B cell (primary cell): ENCODE data around the gene CSMD2. TPM values are rescaled to one million over a fixed set of nuclear protein-coding genes. Genes with fewer than 3 reads are reported as not detected.

Source experiments
- ATAC-seq: fragments of 200-7000 bp; cut with Tn5 transposase; one replicate; pipeline ENCODE4 v1.10.0; 2021; ENCODE audit warnings: low read depth, mild to moderate bottlenecking, moderate number of reproducible peaks, moderate library complexity
- CTCF ChIA-PET: fragments of 350-600 bp; sonication (Branson Sonifier 250); formaldehyde crosslinking; loops from one replicate; lab custom pipeline; 2021; ENCODE audit warnings: antibody characterized with exemption, inconsistent platforms; lab: Charles Lee
- POLR2A ChIA-PET: fragments of 350-600 bp; sonication (Branson Sonifier 250); formaldehyde crosslinking; loops from one replicate; lab custom pipeline; 2021; ENCODE audit warnings: antibody characterized with exemption; lab: Charles Lee
- DNase-seq: peaks from one replicate; pipeline ENCODE4 v3.0.0; 2013
- H2AFZ ChIP-seq: 2 replicates; pipeline ENCODE4 v1.6.1; 2012; ENCODE audit warnings: mild to moderate bottlenecking, low read depth, low read length; ENCODE audit not compliant: insufficient read depth, poor library complexity, severe bottlenecking
- H3K27ac ChIP-seq, 2 donors: 1 replicate in 1 of 2; 2 replicates in 1 of 2; pipeline ENCODE4 v1.5.1; 2012 to 2013; ENCODE audit warnings: low read length in 2 of 2, mild to moderate bottlenecking in 2 of 2, moderate library complexity in 1 of 2
- H3K27me3 ChIP-seq, 4 experiments: fragments of 200-600 bp in 1 of 4; sonication (generic) in 1 of 4; replicated peaks in 1 of 4; 1 replicate in 2 of 4; 2 replicates in 2 of 4; pipeline versions ENCODE4 v1.6.1 to v1.7.0; 2013 to 2016; ENCODE audit warnings: low read length in 3 of 4, mild to moderate bottlenecking in 2 of 4, mixed read lengths in 1 of 4, moderate library complexity in 1 of 4; ENCODE audit not compliant: insufficient read depth in 4 of 4, control insufficient read depth in 3 of 4; ENCODE audit errors: control extremely low read depth in 1 of 4
- H3K36me3 ChIP-seq, 2 experiments: replicated peaks in 1 of 2; 1 replicate in 1 of 2; 2 replicates in 1 of 2; pipeline versions ENCODE4 v1.6.1 to v1.7.1; 2013; ENCODE audit warnings: low read length in 1 of 2; ENCODE audit not compliant: insufficient read depth in 2 of 2, control insufficient read depth in 1 of 2; ENCODE audit errors: control extremely low read depth in 1 of 2, extremely low read depth in 1 of 2
- H3K4me1 ChIP-seq, 2 donors: fragments of 200-600 bp in 1 of 2; sonication (generic) in 1 of 2; 1 replicate in 1 of 2; 2 replicates in 1 of 2; pipeline versions ENCODE4 v1.5.1 to v1.6.1; 2013 to 2017; ENCODE audit warnings: low read length in 2 of 2; ENCODE audit not compliant: control insufficient read depth in 2 of 2, insufficient read depth in 2 of 2
- H3K4me2 ChIP-seq: replicated peaks from 2 replicates; pipeline ENCODE3; 2012; ENCODE audit warnings: mild to moderate bottlenecking, low read depth, low read length; ENCODE audit not compliant: poor library complexity, severe bottlenecking
- H3K4me3 ChIP-seq, 5 experiments: fragments of 200-600 bp in 1 of 5; sonication (generic) in 1 of 5; 1 replicate in 3 of 5; 2 replicates in 2 of 5; pipeline versions ENCODE4 v1.5.1 to v1.7.0; 2011 to 2016; ENCODE audit warnings: low read length in 4 of 5, mild to moderate bottlenecking in 4 of 5, low read depth in 2 of 5, control low read depth in 1 of 5, moderate library complexity in 1 of 5; ENCODE audit not compliant: insufficient read depth in 1 of 5; ENCODE audit errors: control extremely low read depth in 1 of 5, extremely low read depth in 1 of 5
- H3K79me2 ChIP-seq: fragments of 200-600 bp; sonication (generic); one replicate; pipeline ENCODE4 v1.6.0; 2016; ENCODE audit warnings: low read length; ENCODE audit not compliant: control insufficient read depth, insufficient read depth
- H3K9ac ChIP-seq: fragments of 200-600 bp; sonication (generic); 2 replicates; pipeline ENCODE4 v1.6.1; 2017; ENCODE audit warnings: mild to moderate bottlenecking, low read length, moderate library complexity
- H3K9me3 ChIP-seq, 3 donors: one replicate each; pipeline versions ENCODE4 v1.6.1 to v1.7.1; 2013; ENCODE audit warnings: low read length in 2 of 3; ENCODE audit not compliant: control insufficient read depth in 2 of 3, insufficient read depth in 1 of 3; ENCODE audit errors: control extremely low read depth in 1 of 3
- H4K20me1 ChIP-seq: 2 replicates; pipeline ENCODE4 v1.6.0; 2012; ENCODE audit warnings: mild to moderate bottlenecking, low read length; ENCODE audit not compliant: insufficient read depth, control insufficient read depth, poor library complexity, severe bottlenecking
- H3K27ac Mint-ChIP-seq: one replicate; pipeline ENCODE4 v1.8.0; 2021; ENCODE audit warnings: mixed read lengths
- H3K27me3 Mint-ChIP-seq: one replicate; pipeline ENCODE4 v1.8.0; 2021; ENCODE audit warnings: mixed read lengths
- H3K4me1 Mint-ChIP-seq: one replicate; pipeline ENCODE4 v1.8.0; 2021; ENCODE audit warnings: mixed read lengths
- H3K4me3 Mint-ChIP-seq: one replicate; pipeline ENCODE4 v1.8.0; 2021; ENCODE audit warnings: mixed read lengths
- H3K9me3 Mint-ChIP-seq: one replicate; pipeline ENCODE4 v1.8.0; 2022; ENCODE audit warnings: mixed read lengths; ENCODE audit not compliant: insufficient read depth
- CTCF ChIP-seq: fragments of 200-600 bp; IDR thresholded peaks from one replicate; pipeline ENCODE4 v1.8.0; 2022; ENCODE audit warnings: antibody characterized with exemption, mild to moderate bottlenecking
- EZH2 ChIP-seq: IDR thresholded peaks from 2 replicates; pipeline ENCODE4 v1.6.1; 2012; ENCODE audit warnings: borderline replicate concordance, low read depth, mild to moderate bottlenecking, moderate library complexity, low read length; ENCODE audit not compliant: insufficient read depth, poor library complexity, severe bottlenecking
- WGBS: methylation state at CpG from one replicate; pipeline ENCODE4 v1.1.5; 2013; ENCODE audit warnings: missing lambda C conversion rate; ENCODE audit not compliant: insufficient coverage; 5-methylcytosine and 5-hydroxymethylcytosine counted together
- intact Hi-C: fragments of 100-400 bp; cut with micrococcal nuclease; formaldehyde crosslinking; loops from one replicate; pipeline ENCODE4 v1.10.0; 2022
- polyA plus RNA-seq: library from polyadenylated mRNA; depleted of rRNA; stranded (reverse); fragments of >200 nt; gene quantifications from 2 replicates; pipeline ENCODE4 v1.2.3, GENCODE V29; 2012
- total RNA-seq, 2 donors: library from RNA; stranded (reverse); fragments of 120-200 nt in 1 of 2; gene quantifications; 1 replicate in 1 of 2; 2 replicates in 1 of 2; pipeline versions ENCODE4 v1.2.3 to v1.2.4, GENCODE V29; 2013 to 2022

Gene CSMD2
- total and polyA plus RNA-seq, 2 donors (not counting 1 experiment from before 2014, with no cell fraction given) = not detected

GRCh38 chr1:33819913-33820311, 345.1 kb downstream of the CSMD2 start:
- 100% methylated on average over 4 of the region's 7 CpGs for WGBS
- DNase-seq = no peak

More at GRCh38 chr1:33819913-33820311, 345.1 kb downstream of the CSMD2 start:
- intact Hi-C loops = no loop called here
- no peaks in the 10 kb centered on the region for H3K9me3 Mint-ChIP-seq
- H3K27ac ChIP-seq = no peak overlapping the region
- no peak overlapping the region for H3K9ac ChIP-seq
- peaks cover 0 to 8% (median 0%) of the 10 kb centered on the region in 3 donors for H3K9me3 ChIP-seq
- no peak overlapping the region for H3K27ac Mint-ChIP-seq
- no peak overlapping the region for H3K4me3 Mint-ChIP-seq
- H3K79me2 ChIP-seq = no peaks in the 10 kb centered on the region
- ATAC-seq = no peak
- H3K27me3 Mint-ChIP-seq = peaks cover 12% of the 10 kb centered on the region
- no peaks in the 10 kb centered on the region for H3K4me1 ChIP-seq
- no peaks in the 10 kb centered on the region for H3K36me3 ChIP-seq
- ChIA-PET CTCF (no interaction called here), POLR2A (no interaction called here)
- H3K4me2 ChIP-seq = no peak overlapping the region
- H3K4me3 ChIP-seq = no peak overlapping the region
- H3K27me3 ChIP-seq = peaks cover 0 to under 1% (median 0%) of the 10 kb centered on the region in 4 experiments
- no peaks in the 10 kb centered on the region for H3K4me1 Mint-ChIP-seq
- no peaks in the 10 kb centered on the region for H4K20me1 ChIP-seq
- TF ChIP-seq EZH2 (no peak), CTCF (no peak)
- no peak overlapping the region for H2AFZ ChIP-seq
